Stromal cell of bone marrow (primary cell): Measurements from ENCODE around the gene CEP170B.
"Not testable (repeated sequence)": the region's sequence is repeated elsewhere in the genome, so short reads cannot be mapped to it uniquely, and the experiment has no call there.

Experiments used
- DNase-seq: peaks from one replicate; pipeline ENCODE4 v3.0.0-alpha.2; 2012; ENCODE audit warnings: low read depth

CEP170B gene

GRCh38 chr14:104913435-104913834 is 48.4 kb downstream of the CEP170B start:
- no peak for DNase-seq

DNA sequence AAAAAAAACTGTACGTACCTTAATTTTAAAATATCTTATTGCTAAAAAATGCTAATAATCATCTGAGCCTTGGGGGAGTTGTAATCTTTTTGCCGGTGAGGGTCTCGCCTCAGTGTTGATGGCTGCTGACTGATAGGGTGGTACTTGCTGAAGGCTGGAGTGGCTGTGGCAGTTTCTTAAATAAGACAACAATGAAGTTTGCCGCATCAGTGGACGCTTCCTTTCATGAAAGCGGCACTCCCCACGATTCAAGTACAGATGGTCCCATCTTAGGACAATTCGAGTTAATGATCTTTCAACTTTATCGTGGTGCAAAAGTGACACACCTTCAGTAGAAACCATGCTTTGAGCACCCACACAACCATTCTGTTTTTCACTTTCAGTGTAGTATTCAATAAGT is 52.0 kb downstream of the CEP170B start:
- DNase-seq, result no peak

- DNase-seq, result no peak
Measured at GRCh38 chr14:104917993-104918392, 52.9 kb downstream of the CEP170B start.

DNA sequence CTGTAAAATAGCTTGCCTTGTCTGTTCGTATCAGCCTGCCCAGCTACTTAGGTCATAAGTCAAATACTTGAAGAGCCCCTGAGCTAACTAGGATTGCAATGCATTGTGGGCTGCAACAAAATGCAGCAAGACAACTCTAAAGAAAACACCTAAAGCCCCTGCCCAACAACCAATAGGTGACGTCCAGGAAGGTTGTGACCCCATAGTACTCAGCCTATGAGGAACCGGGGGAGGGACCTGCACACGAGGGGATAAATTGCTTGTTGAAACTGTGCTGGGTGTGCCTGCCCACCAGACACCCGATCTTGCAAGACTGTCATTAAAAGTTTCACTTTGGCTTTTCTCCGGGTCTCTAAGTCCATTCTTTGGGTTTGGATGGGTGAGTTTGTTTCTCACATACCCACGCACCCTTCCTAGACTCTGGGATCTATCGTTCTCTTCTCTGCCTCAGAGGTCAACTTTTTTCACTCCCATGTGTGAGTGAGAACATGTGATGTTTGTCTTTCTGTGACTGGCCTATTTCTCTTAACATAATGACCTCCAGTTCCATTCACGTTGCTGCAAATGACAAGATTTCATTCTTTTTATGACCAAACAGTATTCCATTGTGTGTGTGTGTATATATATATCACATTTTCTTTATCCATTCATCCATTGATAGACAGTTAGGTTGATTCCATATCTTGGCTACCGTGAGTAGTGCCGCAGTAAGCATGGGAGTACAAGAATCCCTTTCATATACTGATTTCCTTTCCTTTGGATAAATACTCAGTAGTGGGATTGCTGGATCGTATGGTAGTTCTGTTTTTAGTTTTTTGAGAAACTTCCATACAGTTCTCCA is 54.3 kb downstream of the CEP170B start:
- DNase-seq, result not testable (repeated sequence)

DNA sequence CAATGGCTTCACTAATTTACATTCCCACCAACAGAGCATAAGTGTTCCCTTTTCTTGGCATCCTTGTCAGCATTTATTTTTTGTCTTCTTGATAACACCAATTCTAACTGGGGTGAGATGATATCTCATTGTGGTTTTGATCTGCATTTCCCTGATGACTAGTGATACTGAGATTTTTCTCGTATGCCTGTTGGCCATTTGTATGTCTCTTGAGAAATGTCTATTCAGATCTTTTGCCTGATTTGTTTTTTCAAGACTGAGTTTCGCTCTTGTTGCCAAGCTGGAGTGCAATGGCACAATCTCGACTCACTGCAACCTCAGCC is 54.9 kb downstream of the CEP170B start:
- no peak for DNase-seq

GRCh38 chr14:104923640-104924420 is 58.8 kb downstream of the CEP170B start:
- DNase-seq, result no peak

- no peak for DNase-seq
Measured at GRCh38 chr14:104924421-104925213, 59.5 kb downstream of the CEP170B start, which contains the start of gene PLD4. Gene PLD4 (plus strand): TSS chr14:104924879. CDS start chr14:104927141, 2,262 bp downstream.

DNA sequence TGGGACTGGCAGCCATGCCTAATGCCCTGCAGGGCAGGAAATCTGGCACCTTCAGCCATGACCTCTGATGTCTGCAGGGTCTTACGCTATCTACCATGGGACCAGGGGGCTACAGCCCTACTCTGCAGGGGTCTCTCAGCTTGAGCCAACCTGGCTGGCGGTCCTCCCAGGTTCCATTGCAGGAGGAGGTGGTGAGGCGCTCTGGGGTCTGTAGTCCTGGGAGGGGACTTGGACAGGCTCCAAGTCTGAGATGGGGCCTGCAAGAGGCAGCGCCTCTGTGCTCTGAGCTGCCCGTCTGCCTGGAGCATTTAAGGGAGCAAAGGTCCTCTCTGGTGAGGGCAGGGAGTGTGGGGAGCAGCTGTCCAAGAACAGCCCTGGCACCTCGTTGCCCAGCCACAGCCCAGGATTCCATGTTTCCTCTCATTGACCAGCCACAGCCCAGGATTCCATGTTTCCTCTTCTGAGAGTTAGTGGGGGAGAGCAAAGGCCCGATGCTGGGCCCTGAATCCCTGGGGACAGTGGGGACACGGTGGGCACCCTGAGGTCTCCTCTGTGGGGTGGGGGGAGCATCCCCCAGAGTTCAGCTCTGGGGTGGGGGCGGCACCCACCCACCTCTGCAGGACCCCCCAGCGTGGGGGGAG is 60.3 kb downstream of the CEP170B start:
- no peak for DNase-seq

DNA sequence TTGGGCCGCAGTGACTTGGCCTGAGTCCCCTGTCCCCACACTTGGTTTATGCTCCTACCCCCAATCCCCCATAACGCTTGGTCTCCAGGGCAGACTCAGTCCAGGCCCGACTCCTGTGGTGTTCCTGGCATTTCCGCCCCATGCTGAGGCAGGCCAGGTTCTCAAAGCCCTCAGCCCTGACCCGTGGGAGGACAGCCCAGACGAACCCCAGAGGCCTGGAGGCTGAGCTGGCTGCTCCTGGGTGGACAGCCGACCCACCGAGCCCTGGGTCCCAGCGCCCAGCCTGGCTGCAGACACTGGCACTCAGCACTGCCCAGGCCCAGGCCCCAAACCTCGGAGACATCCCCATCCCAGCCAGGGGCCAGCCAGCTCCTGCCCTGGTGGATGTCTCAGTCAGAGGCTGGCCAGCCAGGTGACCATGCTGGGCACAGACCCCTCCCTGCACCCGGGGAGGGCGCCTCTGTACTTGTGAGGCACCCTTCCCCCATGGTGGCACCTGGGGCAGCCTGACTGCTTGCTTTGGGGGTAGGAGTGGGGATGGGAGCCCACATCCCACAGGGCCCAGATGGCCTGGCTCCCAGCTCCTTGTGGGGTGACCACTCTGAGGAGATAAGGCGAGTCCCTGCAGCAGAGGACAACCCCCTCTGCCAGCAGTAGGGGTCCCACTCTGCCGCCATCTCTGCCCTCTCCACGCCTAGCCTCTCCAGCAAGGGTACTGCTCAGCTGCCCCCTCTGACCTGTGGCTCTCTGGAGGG is 61.0 kb downstream of the CEP170B start:
- DNase-seq, result no peak

- DNase-seq, result no peak
Measured at GRCh38 chr14:104926619-104927431, 61.8 kb downstream of the CEP170B start.

- no peak for DNase-seq
Measured at GRCh38 chr14:104927432-104927816, 62.4 kb downstream of the CEP170B start.

DNA sequence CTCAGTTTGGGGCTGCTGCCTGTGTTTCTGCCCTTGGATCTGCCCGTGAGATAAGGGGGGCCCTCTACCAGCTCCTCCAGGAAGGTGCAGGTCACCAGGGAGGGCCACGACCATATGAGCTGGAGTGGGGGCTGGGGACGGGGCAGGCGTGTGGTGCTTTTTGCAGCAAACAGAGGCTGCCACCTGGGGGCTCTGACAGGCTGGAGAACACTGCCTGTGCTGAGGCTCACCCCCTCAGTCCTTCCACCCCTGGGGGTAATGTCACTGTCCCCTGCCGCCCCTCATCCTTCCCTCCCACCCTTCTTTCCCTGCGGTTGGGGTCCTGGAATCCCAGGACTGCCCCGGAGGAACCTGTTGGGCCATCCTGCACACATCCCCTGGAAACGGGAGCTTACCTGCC is 62.8 kb downstream of the CEP170B start:
- DNase-seq, result no peak

GRCh38 chr14:104928391-104929133 is 63.5 kb downstream of the CEP170B start:
- DNase-seq, result no peak

GRCh38 chr14:104929268-104930230 is 64.5 kb downstream of the CEP170B start:
- DNase-seq, result no peak

DNA sequence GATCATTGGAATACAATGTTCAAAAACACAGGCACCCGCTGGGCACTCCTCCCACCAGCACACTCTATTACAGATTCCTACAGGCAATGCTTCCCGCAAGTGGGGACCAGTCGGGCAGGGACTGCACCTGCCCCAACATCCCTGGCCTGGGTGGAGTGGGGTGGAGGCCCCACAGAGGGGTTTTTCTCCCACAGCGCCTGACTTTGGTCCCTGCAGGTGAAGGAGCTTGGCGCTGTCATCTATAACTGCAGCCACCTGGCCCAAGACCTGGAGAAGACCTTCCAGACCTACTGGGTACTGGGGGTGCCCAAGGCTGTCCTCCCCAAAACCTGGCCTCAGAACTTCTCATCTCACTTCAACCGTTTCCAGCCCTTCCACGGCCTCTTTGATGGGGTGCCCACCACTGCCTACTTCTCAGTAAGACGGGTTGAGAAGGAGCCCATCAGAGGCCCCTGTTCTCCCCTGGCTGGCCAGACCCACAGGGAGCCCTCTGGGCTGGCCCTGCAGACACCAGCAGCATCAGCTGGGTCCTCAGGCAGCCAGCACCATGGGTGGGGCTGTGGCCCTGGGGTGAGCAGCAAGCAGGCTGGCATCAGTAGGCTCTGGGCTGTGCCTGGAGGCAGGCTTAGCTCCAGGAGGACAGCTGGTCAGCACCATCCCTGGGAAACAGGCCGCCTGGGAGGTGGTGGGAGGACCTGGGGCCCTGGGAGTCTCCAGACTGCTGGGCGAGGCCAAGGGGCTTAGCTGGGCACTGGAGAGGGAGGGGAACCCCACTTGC is 65.6 kb downstream of the CEP170B start:
- DNase-seq, result no peak

- no peak for DNase-seq
Measured at GRCh38 chr14:104931304-104931770, 66.3 kb downstream of the CEP170B start.
